Measurements from ENCODE around the gene FGD6. TPM values are rescaled to one million over a fixed set of nuclear protein-coding genes. Genes with fewer than 3 reads are reported as not detected.

Gene FGD6
- total RNA-seq, 1 donor from 2014 or later = 13.2 TPM

DNA sequence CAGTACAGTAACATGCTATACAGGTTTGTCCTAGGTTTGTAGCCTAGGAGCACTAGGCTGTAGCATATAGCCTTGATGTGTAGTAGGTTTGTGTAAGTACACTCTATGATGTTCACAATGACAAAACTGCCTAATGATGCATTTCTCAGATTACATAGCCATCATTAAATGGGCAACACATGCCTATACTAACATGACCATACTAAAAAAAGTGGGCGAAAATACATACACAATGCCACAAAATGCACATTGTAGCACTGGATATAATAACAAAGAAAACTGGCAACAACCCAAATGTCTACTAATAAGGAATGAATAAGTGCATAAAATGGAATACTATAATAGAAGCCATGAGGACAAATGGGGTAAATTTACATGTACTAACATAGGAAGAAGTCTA is 182.5 kb downstream of the FGD6 start:
- FAIRE-seq = no peak
- H3K27me3 ChIP-seq (ENCODE audit: control insufficient read depth, insufficient read depth, low read length) = no peaks in the 10 kb centered on the region
- no peak for DNase-seq (ENCODE audit: low read depth)
- TF ChIP-seq, protein P1, sequence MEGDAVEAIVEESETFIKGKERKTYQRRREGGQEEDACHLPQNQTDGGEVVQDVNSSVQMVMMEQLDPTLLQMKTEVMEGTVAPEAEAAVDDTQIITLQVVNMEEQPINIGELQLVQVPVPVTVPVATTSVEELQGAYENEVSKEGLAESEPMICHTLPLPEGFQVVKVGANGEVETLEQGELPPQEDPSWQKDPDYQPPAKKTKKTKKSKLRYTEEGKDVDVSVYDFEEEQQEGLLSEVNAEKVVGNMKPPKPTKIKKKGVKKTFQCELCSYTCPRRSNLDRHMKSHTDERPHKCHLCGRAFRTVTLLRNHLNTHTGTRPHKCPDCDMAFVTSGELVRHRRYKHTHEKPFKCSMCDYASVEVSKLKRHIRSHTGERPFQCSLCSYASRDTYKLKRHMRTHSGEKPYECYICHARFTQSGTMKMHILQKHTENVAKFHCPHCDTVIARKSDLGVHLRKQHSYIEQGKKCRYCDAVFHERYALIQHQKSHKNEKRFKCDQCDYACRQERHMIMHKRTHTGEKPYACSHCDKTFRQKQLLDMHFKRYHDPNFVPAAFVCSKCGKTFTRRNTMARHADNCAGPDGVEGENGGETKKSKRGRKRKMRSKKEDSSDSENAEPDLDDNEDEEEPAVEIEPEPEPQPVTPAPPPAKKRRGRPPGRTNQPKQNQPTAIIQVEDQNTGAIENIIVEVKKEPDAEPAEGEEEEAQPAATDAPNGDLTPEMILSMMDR (IDR thresholded peaks at IDR 0.05; ENCODE audit: insufficient read depth, low read length, severe bottlenecking) = no peak
- H3K36me3 ChIP-seq (ENCODE audit: control insufficient read depth, insufficient read depth, low read length) = peaks cover 3% of the 10 kb centered on the region
- no peak overlapping the region for H3K4me3 ChIP-seq (ENCODE audit: low read depth, low read length)

Other genes with a start within 250 kb of the FGD6 start
- gene NDUFA12, start 213.8 kb downstream of the FGD6 start, total RNA-seq = 112 and 173 TPM in 2 replicates
- 14.5 and 19.1 TPM in 2 replicates for gene NR2C1, start 143.8 kb downstream of the FGD6 start, total RNA-seq
- 57.4 and 66.2 TPM in 2 replicates for gene VEZT, start 340 bp upstream of the FGD6 start, total RNA-seq